Occipital lobe (tissue), 2 donors: Measurements from ENCODE around the gene LUC7L3. TPM values are rescaled to one million over a fixed set of nuclear protein-coding genes. Genes with fewer than 3 reads are reported as not detected.
"Not testable (repeated sequence)": the region's sequence is repeated elsewhere in the genome, so short reads cannot be mapped to it uniquely, and the experiment has no call there.

Source experiments
- DNase-seq: peaks from one replicate; lab custom pipeline; 2025; lab: John Stamatoyannopoulos, UW
- total RNA-seq: library from RNA; depleted of rRNA; stranded (reverse); fragments of >200 nt; gene quantifications from one replicate; pipeline ENCODE4 v1.2.3, GENCODE V29; 2014

Gene LUC7L3
- total RNA-seq: 141 TPM

- peak; percentile 88 for DNase-seq
These were observed at the start of gene LUC7L3 for GRCh38 chr17:50719144-50719923. LUC7L3 (plus strand) TSS chr17:50719603; CDS start chr17:50719733, 130 bp downstream.

- no peak for DNase-seq
These were observed 47.3 kb upstream of the LUC7L3 start for GRCh38 chr17:50672071-50672470.

DNA sequence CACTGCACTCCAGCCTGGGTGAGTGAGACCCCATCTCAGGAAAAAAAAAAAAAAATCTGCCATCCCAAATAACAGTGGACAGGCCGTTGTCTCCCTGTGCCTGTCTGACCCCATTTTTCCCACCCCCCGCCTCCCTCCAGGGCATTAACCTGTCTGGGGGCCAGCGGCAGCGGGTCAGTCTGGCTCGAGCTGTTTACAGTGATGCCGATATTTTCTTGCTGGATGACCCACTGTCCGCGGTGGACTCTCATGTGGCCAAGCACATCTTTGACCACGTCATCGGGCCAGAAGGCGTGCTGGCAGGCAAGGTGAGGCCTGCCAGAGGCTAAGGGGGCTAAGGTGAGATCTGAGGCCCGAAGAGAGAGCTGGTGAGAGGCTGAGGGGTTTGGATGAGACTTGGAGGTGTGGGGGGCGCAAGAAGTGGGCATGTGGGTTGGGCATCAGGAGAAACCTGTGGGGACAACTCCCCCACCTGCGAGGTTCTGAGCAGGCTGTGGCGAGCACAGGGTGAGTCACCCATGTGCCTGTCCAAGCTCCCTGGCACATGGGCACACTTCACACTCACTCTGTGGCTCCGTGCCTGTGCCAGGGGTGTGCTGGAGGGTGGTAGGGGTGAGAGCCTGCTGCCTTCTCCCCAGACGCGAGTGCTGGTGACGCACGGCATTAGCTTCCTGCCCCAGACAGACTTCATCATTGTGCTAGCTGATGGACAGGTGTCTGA, 46.4 kb upstream of the LUC7L3 start:
- DNase-seq: no peak

- DNase-seq: no peak
These were observed 44.2 kb upstream of the LUC7L3 start for GRCh38 chr17:50675190-50675589.

- no peak for DNase-seq
These were observed 43.8 kb upstream of the LUC7L3 start for GRCh38 chr17:50675627-50676026.

GRCh38 chr17:50676065-50676975, 43.1 kb upstream of the LUC7L3 start:
- DNase-seq: no peak

DNA sequence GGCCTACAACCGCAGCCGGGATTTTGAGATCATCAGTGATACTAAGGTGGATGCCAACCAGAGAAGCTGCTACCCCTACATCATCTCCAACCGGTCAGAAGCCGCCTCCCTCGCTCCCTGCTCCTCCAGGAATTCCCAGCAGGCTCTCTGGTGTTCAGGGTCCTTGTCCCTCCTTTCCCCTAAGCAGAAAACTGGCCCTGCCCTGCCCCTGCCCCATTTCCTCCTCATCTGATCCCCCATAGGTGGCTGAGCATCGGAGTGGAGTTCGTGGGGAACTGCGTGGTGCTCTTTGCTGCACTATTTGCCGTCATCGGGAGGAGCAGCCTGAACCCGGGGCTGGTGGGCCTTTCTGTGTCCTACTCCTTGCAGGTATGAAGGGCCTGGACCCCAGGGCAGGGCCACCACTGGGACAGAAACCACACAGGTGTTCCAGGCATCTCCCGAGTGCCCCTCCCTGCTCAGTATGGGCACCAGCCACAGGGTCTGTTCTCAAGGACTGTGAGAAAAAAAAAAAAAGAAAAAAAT, 41.5 kb upstream of the LUC7L3 start:
- no peak for DNase-seq

- no peak for DNase-seq
These were observed 40.3 kb upstream of the LUC7L3 start for GRCh38 chr17:50679008-50679544.

GRCh38 chr17:50680126-50680525, 39.3 kb upstream of the LUC7L3 start:
- no peak for DNase-seq

GRCh38 chr17:50680543-50681262, 38.7 kb upstream of the LUC7L3 start:
- not testable (repeated sequence) for DNase-seq

DNA sequence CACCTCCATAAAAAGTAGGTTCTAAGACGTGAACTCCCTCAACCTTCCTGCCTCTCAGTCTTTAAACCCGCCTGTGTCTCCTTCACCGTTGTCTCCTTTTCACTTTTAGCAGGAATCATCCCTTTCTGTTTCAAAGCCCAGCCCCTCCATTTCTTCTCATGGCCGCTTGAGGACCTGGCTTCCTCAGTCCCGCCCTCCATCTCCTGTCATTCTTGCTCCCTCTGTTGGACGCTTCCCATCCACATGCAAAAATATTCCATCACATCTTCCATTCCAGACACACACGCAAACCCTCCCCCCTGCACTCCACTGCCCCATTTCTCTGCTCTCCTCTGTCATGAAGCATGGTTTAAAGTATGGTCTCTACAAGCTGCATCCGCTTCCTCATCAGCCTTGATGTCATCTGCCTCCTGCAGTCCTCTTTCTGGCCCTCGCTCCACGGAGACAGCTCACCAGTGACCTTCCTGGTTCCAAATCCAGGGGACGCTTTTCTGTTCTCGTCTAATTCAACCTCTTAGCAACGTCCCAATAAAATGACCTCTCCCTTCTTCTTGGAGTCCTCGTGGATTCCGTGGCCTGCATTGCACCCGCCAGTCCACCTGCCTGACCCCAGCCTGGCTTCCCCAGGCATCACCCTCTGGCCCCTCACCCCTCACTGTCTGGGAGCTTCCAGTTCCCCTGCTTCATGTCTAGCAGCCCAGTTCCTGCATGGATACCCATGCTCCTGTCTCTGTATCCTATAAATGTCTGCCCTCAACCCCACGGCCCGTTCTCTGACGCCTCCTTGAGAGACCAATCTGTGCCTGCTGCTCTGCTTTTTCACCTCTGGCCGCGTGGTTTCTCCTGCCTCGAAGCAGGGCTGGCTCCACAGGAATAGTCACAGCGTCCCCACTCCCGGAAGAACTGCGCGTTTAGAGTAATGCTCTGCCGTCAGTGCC, 37.9 kb upstream of the LUC7L3 start:
- peak; percentile 26 for DNase-seq

DNA sequence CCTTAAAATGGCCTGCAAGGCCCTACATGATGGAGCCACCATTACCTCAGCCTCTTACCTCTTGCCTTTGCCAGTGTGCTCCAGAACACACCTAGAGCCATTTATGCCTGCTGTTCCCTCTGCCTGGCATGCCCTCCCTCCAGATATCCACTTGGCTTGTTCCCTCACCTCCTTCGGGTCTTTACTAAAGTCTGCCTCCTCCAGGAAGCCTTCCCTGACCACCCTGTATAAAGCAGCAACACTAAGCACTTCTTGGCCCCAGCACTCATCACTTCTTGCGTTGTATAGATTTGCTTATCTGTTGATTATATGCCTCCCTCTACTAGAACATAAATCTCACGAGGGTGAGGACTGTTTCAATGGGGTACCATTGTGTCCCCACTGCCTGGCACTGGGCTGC, 37.0 kb upstream of the LUC7L3 start:
- no peak for DNase-seq

DNA sequence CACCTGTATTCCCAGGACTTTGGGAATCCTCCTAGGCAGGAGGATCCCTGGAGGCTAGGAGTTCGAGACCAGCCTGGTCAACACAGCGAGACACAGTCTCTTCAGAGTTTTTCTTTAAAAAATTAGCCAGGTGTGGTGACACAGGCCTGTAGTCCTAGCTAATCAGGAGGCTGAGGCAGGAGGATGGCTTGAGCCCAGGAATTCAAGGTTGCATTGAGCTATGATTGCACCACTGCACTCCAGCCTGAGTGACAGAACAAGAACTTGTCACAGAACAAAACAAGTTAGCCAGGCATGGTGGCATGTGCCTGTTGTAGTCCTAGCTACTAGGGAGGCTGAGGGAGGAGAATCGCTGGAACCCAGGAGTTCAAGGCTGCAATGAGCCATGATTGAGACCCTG, 36.5 kb upstream of the LUC7L3 start:
- DNase-seq: no peak

GRCh38 chr17:50683434-50684287, 35.7 kb upstream of the LUC7L3 start:
- DNase-seq: no peak

DNA sequence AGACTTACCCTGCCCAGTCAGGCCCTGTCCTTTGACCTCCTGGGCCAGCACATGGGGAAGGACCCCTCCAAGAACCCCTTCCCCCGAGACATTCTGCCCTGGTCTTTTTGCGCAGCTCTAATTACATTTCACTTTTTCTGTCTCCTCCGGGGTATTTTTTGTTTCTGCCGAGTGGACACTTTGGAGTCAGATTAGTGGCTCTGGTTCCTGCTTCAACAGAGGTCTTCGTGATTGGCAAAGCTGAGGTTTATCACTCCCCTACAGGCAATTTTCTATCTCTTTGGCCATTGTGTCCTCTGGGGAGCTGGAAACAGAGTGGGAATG, 35.2 kb upstream of the LUC7L3 start:
- no peak for DNase-seq

GRCh38 chr17:50684612-50685333, 34.6 kb upstream of the LUC7L3 start:
- DNase-seq: no peak

DNA sequence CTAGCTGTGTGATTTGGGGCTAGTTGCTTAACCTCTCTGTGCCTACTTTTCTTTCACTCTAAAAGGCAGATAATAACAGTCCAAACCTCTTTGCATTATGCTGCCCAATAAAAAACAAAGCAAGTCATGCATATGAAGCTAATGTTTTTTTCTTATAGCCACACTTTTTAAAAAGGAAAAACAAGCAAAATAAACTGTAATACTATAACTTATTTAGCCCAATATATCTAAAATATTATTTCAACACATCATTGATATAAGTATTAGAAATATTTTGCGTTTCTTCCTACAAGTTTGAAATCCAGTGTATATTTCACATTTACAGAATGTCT, 34.1 kb upstream of the LUC7L3 start:
- no peak for DNase-seq
